ENCODE data around the gene MGST2. TPM values are rescaled to one million over a fixed set of nuclear protein-coding genes. Genes with fewer than 3 reads are reported as not detected.

The MGST2 gene
- total RNA-seq, 1 experiment from 2014 or later, result 14.9 TPM

- TF ChIP-seq NFE2L1 (CRISPR knock-in tag; IDR thresholded peaks at IDR 0.05) (no peak), SP1 (CRISPR knock-in tag; conservative IDR thresholded peaks at IDR 0.05) (no peak)
Observed at GRCh38 chr4:139668658-139669201, 3.1 kb downstream of the MGST2 start (continued).

- peaks cover 62% of the 10 kb centered on the region for H3K4me1 Mint-ChIP-seq
- no peak for TF ChIP-seq FOXK1 (CRISPR knock-in tag; IDR thresholded peaks at IDR 0.05)
- TF ChIP-seq IRF2 (CRISPR knock-in tag; IDR thresholded peaks at IDR 0.05; ENCODE audit: borderline replicate concordance, low read depth), result no peak
- no peak for TF ChIP-seq RORB (CRISPR knock-in tag; IDR thresholded peaks at IDR 0.05)
- no peak for TF ChIP-seq ZNF317 (CRISPR knock-in tag; IDR thresholded peaks at IDR 0.05; ENCODE audit: borderline replicate concordance, low read depth)
- no peak for TF ChIP-seq FOXP1 (CRISPR knock-in tag; IDR thresholded peaks at IDR 0.05; ENCODE audit: borderline replicate concordance)
- no peak for TF ChIP-seq HMGA2 (CRISPR knock-in tag; IDR thresholded peaks at IDR 0.05)
- TF ChIP-seq, protein P1, sequence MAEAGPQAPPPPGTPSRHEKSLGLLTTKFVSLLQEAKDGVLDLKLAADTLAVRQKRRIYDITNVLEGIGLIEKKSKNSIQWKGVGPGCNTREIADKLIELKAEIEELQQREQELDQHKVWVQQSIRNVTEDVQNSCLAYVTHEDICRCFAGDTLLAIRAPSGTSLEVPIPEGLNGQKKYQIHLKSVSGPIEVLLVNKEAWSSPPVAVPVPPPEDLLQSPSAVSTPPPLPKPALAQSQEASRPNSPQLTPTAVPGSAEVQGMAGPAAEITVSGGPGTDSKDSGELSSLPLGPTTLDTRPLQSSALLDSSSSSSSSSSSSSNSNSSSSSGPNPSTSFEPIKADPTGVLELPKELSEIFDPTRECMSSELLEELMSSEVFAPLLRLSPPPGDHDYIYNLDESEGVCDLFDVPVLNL (CRISPR knock-in tag; IDR thresholded peaks at IDR 0.05; ENCODE audit: borderline replicate concordance, low read depth), result no peak
- no peak for TF ChIP-seq USF2 (CRISPR knock-in tag; IDR thresholded peaks at IDR 0.05)
- no peak for TF ChIP-seq ATF6 (CRISPR knock-in tag; IDR thresholded peaks at IDR 0.05)
- no peak for TF ChIP-seq KAT7 (CRISPR knock-in tag; IDR thresholded peaks at IDR 0.05; ENCODE audit: borderline replicate concordance)
- TF ChIP-seq, protein P2, sequence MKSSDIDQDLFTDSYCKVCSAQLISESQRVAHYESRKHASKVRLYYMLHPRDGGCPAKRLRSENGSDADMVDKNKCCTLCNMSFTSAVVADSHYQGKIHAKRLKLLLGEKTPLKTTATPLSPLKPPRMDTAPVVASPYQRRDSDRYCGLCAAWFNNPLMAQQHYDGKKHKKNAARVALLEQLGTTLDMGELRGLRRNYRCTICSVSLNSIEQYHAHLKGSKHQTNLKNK (CRISPR knock-in tag; IDR thresholded peaks at IDR 0.05), result no peak
- TF ChIP-seq SOX15 (CRISPR knock-in tag; IDR thresholded peaks at IDR 0.05), result no peak
- TF ChIP-seq SMAD4 (CRISPR knock-in tag; IDR thresholded peaks at IDR 0.05), result no peak
- TF ChIP-seq MXD4 (CRISPR knock-in tag; IDR thresholded peaks at IDR 0.05; ENCODE audit: borderline replicate concordance), result no peak
- peaks cover 5% of the 10 kb centered on the region for H3K9me3 Mint-ChIP-seq
- H3K27me3 Mint-ChIP-seq (ENCODE audit: low read depth), result no peaks in the 10 kb centered on the region
- H3K27ac Mint-ChIP-seq, result no peak overlapping the region
- POLR2A ChIA-PET, result no interaction called here
- ATAC-seq, result no peak
- no peak for DNase-seq (ENCODE audit: low spot score)
- peaks cover 4% of the 10 kb centered on the region for H3K36me3 Mint-ChIP-seq
- H3K4me3 Mint-ChIP-seq, result no peak overlapping the region
- CTCF ChIA-PET, result interaction anchor here (0.8 kb wide), 1 partner anchor 11 kb away, joined by 3 read pairs; no protein-coding TSS in a partner anchor
Observed at GRCh38 chr4:139669335-139669734, 3.7 kb downstream of the MGST2 start.

DNA sequence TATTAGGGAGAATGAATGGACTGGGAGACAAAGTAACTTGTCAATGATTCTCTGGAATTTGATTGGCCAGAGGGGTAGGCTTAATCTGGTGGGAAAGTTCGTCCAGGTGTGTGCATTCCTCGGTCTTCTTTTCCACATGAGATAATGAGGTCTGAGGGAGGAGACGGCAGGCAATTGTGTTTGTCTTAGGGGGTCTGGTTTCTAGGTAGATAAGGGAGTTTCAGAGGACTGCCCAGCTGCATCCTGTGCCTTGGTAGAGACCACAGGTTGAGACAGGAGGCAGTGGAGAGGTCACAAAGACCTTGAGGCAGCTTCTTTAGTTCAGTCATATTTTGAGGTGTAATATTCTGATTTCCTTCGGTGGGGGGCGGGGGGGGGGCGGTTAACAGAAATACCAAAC lies 4.3 kb downstream of the MGST2 start:
- Mint-ChIP-seq H3K4me1 (peaks cover 62% of the 10 kb centered on the region), H3K27ac (no peak overlapping the region)
- CTCF ChIA-PET, result interaction anchor here (0.8 kb wide), 1 partner anchor 12 kb away, joined by 3 read pairs; no protein-coding TSS in a partner anchor
- TF ChIP-seq GABPB1 (CRISPR knock-in tag; IDR thresholded peaks at IDR 0.05) (no peak), OVOL2 (CRISPR knock-in tag; IDR thresholded peaks at IDR 0.05; ENCODE audit: borderline replicate concordance) (no peak), GRHL2 (CRISPR knock-in tag; IDR thresholded peaks at IDR 0.05; ENCODE audit: insufficient replicate concordance, severe bottlenecking) (no peak), SP1 (CRISPR knock-in tag; conservative IDR thresholded peaks at IDR 0.05) (no peak), ATF2 (CRISPR knock-in tag; IDR thresholded peaks at IDR 0.05; ENCODE audit: borderline replicate concordance, low read depth) (no peak), KAT7 (CRISPR knock-in tag; IDR thresholded peaks at IDR 0.05; ENCODE audit: borderline replicate concordance) (no peak), NR1H2 (CRISPR knock-in tag; IDR thresholded peaks at IDR 0.05) (no peak), E2F1 (CRISPR knock-in tag; IDR thresholded peaks at IDR 0.05) (no peak)
- TF ChIP-seq, protein P3, sequence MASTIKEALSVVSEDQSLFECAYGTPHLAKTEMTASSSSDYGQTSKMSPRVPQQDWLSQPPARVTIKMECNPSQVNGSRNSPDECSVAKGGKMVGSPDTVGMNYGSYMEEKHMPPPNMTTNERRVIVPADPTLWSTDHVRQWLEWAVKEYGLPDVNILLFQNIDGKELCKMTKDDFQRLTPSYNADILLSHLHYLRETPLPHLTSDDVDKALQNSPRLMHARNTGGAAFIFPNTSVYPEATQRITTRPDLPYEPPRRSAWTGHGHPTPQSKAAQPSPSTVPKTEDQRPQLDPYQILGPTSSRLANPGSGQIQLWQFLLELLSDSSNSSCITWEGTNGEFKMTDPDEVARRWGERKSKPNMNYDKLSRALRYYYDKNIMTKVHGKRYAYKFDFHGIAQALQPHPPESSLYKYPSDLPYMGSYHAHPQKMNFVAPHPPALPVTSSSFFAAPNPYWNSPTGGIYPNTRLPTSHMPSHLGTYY (CRISPR knock-in tag; IDR thresholded peaks at IDR 0.05), result no peak
- TF ChIP-seq, protein P4, sequence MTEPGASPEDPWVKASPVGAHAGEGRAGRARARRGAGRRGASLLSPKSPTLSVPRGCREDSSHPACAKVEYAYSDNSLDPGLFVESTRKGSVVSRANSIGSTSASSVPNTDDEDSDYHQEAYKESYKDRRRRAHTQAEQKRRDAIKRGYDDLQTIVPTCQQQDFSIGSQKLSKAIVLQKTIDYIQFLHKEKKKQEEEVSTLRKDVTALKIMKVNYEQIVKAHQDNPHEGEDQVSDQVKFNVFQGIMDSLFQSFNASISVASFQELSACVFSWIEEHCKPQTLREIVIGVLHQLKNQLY (CRISPR knock-in tag; IDR thresholded peaks at IDR 0.05), result no peak
- TF ChIP-seq, protein P2 (CRISPR knock-in tag; IDR thresholded peaks at IDR 0.05), result no peak

More for the DNA sequence above, 4.3 kb downstream of the MGST2 start:
- DNase-seq (ENCODE audit: low spot score) (no peak), ATAC-seq (no peak)
- POLR2A ChIA-PET, result no interaction called here
- Mint-ChIP-seq H3K27me3 (ENCODE audit: low read depth) (no peaks in the 10 kb centered on the region), H3K4me3 (no peak overlapping the region), H3K9me3 (peaks cover 5% of the 10 kb centered on the region), H3K36me3 (peaks cover 4% of the 10 kb centered on the region)
